ENCODE data around the gene PEPD. TPM values are rescaled to one million over a fixed set of nuclear protein-coding genes. Genes with fewer than 3 reads are reported as not detected.

The PEPD gene
- total RNA-seq, 1 donor from 2014 or later = 30.0 TPM

GRCh38 chr19:33402421-33403220, 119.0 kb downstream of the PEPD start:
- no peak for DNase-seq
- no peaks in the 10 kb centered on the region for H3K27me3 ChIP-seq (ENCODE audit: low read depth)
- H3K9me3 ChIP-seq (replicated peaks) = no peaks in the 10 kb centered on the region
- H3K4me1 ChIP-seq = peaks cover 32% of the 10 kb centered on the region
- no peaks in the 10 kb centered on the region for H3K36me3 ChIP-seq
- TF ChIP-seq CTCF (IDR thresholded peaks at IDR 0.05; ENCODE audit: borderline replicate concordance) = peak; percentile 25
- intact Hi-C loops (cut with micrococcal nuclease) = no loop called here
- no peak overlapping the region for H3K27ac ChIP-seq (replicated peaks)
- no peak overlapping the region for H3K4me3 ChIP-seq

DNA sequence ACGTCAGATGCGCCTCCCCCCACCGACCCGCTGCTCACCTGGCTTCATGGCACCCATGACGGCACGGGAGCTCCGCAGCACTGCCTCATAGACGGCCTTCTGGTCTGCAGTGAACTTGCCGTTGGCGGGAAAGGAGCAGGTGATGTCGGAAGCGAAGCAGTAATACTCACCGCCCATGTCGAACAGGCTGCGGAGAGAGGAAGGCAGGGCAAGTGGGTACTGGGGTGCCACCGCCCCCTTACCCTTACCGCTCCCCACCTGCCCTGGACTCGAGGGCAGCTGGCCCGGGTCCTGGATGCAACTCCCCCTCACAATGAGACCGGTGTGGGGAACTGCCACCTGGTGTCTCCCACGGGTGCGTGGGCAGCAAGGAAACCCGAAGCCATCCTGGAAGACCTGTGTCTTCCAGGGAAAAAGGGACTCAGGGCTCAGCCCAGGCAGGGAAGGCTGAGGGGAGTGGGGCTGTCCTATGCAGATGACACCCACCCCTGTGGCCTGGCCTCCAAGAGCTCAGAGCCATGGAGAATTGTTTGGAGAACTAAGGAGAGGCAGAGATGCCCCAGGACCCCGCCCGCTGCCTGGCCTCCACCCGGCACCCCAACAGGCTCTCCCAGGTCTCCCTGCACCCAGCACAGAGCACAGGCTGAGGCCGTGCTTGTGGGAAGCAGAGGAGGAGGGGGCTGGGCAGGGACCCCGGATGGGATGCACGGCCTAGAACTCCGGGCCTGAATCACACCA, 119.7 kb downstream of the PEPD start:
- Histone ChIP-seq H3K4me1 (peaks cover 40% of the 10 kb centered on the region), H3K27me3 (ENCODE audit: low read depth) (no peaks in the 10 kb centered on the region), H3K4me3 (no peak overlapping the region), H3K36me3 (no peaks in the 10 kb centered on the region), H3K9me3 (replicated peaks) (no peaks in the 10 kb centered on the region), H3K27ac (replicated peaks) (no peak overlapping the region)
- intact Hi-C loops (cut with micrococcal nuclease) = no loop called here
- TF ChIP-seq CTCF (IDR thresholded peaks at IDR 0.05; ENCODE audit: borderline replicate concordance) = no peak
- DNase-seq = no peak

DNA sequence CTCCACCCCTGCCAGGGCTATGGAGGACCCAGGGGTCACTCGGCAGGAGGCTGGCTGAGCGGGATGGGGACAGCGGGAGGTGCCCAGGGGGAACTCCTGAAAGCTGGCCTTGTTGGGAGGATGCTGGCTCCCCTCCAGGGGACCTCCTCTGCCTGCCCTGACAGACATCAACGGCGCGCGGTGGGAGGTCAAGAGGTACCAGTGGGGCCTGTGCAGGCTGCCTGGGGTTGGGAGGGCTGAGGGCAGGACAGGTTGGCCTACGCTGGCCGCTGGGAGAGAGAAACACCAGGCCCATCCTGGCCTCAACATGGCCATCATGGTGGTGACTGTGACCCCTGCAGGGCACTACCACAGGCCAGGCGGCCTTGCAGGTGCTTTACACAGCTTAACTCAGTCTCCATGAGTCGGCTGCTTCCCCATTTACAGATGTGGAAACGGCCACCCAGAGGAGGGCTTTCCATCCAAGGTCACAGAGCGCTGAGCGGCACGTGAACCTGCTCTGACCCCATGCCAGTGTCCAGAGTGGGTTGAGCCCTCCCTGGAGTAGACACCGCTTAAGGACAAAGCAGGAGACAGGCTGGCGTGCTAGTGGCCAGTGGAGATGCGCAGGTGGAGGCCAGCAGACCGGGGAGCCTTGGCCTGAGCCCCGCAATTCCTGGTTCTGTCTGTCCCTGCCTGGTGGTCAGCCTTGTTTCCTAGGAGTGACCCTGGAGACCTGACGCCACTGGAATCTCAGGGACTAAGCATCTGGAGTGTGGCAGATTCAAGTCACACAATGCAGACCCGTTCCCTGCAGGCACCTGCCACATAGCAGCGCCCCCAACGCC, 120.5 kb downstream of the PEPD start:
- Histone ChIP-seq H3K27ac (replicated peaks) (no peak overlapping the region), H3K27me3 (ENCODE audit: low read depth) (no peaks in the 10 kb centered on the region), H3K9me3 (replicated peaks) (no peaks in the 10 kb centered on the region), H3K4me3 (no peak overlapping the region), H3K4me1 (peaks cover 40% of the 10 kb centered on the region), H3K36me3 (no peaks in the 10 kb centered on the region)
- DNase-seq = no peak
- intact Hi-C loops (cut with micrococcal nuclease) = no loop called here
- TF ChIP-seq CTCF (IDR thresholded peaks at IDR 0.05; ENCODE audit: borderline replicate concordance) = no peak

DNA sequence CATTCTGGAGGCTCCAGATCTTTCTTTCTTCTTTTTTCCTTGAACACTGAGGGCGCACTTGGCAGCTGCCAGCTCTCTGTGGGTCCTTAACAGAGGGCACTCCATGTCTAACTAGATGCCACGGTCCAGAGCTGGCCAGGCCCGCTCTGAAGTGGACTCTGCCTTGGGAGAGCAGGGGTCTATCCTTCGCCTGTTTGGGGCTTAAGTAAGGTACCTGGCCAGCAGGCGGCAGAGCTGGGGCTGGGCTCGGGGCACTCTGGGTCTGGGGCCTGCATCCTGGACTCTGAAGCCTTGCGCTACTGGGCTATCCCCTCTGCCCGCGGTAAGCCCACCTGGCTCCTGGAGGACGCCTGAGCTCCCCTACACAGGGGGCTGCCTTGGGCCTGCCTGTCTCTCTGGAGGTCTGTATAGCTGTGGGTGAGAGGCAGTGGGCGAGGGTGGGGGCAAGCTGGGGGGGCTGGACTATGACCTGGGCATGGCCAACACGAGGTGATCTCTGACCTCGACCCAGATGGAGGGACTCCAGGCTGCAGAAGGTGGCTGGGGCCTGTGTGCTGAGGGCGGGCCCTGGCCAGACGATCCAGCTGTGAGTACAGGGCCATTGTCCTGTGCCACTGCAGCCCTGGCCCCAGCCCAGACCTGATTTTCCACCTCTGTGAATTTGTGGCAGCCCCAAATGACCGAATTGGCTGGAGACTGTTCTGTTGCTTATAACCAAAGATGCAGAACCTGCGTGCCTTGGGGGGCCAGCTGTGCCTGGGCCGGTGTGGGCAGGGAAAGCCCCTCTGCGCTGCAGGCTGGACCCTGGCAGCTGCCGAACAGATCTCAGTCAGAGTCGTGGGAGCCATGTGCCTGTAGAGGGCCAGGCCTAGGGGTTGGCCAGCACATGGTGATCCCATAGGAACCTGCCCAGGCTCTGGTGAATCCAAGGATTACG, 121.6 kb downstream of the PEPD start:
- no peak for TF ChIP-seq CTCF (IDR thresholded peaks at IDR 0.05; ENCODE audit: borderline replicate concordance)
- Histone ChIP-seq H3K9me3 (replicated peaks) (no peaks in the 10 kb centered on the region), H3K36me3 (no peaks in the 10 kb centered on the region), H3K4me3 (no peak overlapping the region), H3K4me1 (peaks cover 41% of the 10 kb centered on the region), H3K27me3 (ENCODE audit: low read depth) (no peaks in the 10 kb centered on the region), H3K27ac (replicated peaks) (no peak overlapping the region)
- DNase-seq = no peak
- intact Hi-C loops (cut with micrococcal nuclease) = no loop called here

Measured in left ventricle myocardium inferior (tissue), 1 donor.